Stimulated activated CD4-positive, alpha-beta T cell treated with anti-CD3 and anti-CD28 coated beads, TNF-alpha, amount 100 ng/mL, for 4 hours (primary cell): ENCODE results near the gene TMEM37.

Experiments used
- DNase-seq, 3 experiments: peaks; one replicate each; pipeline ENCODE4 v3.0.0-alpha.2; 2020; ENCODE audit warnings: low read depth in 3 of 3

TMEM37 gene

GRCh38 chr2:119433636-119434327 lies 2.1 kb downstream of the TMEM37 start:
- DNase-seq: no peak

- no peak for DNase-seq
These were observed 3.0 kb downstream of the TMEM37 start for GRCh38 chr2:119434664-119435063.

DNA sequence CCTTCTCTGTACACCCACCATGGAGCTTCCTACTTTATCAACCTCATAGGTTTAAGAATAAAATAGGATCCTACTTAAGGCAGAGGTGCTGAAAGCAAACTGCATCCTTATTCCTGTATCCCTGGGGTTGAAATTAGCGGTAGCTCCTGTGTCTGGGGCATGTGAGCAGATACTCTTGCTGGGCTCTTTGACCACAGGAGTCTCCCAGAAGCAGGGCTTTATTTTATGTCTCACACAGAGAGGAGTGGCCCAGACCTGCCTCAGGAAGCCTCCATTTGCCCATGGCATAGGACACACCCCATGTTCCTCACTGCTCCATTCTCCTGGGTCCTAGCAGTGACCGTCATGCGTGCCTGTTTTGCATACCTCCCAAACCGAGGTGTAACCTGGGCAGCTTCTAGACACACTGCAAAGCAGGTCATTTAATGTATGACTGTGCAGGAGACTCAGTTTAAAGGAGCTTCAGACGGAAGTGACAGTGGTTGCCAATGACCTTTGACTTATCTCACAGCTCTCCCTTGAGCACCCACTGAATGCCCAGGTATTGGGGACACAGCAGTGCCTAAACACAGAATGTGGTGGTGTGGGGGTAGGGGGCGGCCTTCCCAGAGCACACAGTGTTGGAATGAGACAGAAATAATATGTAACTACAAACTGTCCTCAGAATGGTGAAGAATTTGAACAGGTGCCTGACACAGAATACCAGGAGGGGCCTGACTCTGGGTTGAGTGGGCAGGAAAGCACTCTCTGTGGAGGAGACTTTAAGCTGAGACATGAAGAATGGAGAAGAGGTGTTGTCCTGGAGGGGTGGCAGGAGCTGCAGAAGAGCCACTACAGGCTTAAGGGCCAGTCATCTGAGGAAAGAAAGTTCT lies 3.7 kb downstream of the TMEM37 start:
- no peak for DNase-seq

- DNase-seq: no peak
These were observed 4.3 kb downstream of the TMEM37 start for GRCh38 chr2:119435953-119436297.

- no peak for DNase-seq
These were observed 5.5 kb downstream of the TMEM37 start for GRCh38 chr2:119436993-119437772.

DNA sequence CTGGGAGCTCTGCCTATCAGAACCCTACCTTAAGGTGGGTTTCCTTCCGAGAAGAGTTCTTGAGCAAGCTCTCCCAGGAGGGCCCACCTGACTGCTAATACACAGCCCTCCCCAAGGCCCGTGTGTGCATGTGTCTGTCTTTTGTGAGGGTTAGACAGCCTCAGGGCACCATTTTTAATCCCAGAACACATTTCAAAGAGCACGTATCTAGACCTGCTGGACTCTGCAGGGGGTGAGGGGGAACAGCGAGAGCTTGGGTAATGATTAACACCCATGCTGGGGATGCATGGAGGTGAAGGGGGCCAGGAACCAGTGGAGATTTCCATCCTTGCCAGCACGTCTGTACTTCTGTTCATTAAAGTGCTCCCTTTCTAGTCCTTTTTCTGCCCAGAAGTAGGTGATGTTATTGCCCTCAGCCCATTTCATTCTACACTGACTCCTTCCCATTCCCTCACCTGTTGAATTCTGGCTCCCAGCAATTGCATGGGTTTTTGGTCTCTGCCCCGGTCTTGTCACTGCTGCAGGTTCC lies 6.5 kb downstream of the TMEM37 start:
- DNase-seq: no peak

DNA sequence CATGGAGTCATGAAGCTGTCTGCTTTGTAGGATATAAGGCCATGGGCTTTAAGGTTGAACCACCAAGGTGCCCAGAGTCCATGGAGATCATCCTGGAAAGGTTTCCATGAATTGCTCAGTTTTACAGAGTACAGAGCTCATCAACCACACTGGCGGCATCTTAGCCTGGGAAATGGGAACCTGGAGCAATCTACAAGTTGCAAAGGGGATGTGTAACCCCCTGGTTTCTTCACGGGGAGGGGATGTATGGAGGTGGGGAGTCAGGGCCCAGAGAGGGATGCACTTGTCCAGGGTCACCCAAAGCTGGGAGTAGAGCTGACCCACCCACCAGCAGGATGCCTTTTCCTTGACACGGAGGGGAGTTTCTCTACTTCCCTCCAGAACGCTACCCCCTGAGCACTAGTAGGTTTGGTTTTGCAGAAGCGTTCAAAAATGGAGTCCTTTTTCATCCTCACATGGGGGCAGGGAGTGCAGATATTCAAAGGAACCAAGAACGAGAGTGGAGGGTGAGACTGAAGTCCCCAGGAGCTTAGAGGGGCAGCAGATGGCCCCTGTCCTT lies 7.2 kb downstream of the TMEM37 start:
- no peak for DNase-seq

GRCh38 chr2:119439574-119440500 lies 8.2 kb downstream of the TMEM37 start:
- DNase-seq: no peak

- DNase-seq: no peak
These were observed 8.8 kb downstream of the TMEM37 start for GRCh38 chr2:119440501-119440870.

- no peak for DNase-seq
These were observed 9.2 kb downstream of the TMEM37 start for GRCh38 chr2:119440873-119441272.

GRCh38 chr2:119441376-119442225 lies 9.9 kb downstream of the TMEM37 start:
- no peak for DNase-seq

DNA sequence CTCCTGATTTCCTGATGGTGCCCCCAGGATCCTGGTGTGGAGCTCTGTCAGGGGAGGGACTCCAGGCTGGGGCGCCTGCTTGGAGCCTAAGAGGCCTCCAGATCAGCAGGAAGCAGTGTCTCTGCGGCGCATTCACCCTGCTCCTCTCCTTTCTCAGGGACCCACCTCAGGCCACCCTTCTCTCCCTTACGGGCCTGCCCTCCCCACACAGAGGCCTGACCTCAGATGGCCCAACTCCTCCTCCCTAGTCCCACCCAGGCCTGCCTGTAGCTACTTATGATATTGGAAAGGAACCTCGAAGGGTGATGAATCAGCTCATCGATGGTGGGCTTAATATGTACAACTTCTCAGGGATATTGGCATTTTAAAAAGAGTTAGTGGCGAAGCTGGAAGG lies 10.6 kb downstream of the TMEM37 start:
- no peak for DNase-seq

- DNase-seq: no peak
These were observed 11.2 kb downstream of the TMEM37 start for GRCh38 chr2:119442850-119443249.

DNA sequence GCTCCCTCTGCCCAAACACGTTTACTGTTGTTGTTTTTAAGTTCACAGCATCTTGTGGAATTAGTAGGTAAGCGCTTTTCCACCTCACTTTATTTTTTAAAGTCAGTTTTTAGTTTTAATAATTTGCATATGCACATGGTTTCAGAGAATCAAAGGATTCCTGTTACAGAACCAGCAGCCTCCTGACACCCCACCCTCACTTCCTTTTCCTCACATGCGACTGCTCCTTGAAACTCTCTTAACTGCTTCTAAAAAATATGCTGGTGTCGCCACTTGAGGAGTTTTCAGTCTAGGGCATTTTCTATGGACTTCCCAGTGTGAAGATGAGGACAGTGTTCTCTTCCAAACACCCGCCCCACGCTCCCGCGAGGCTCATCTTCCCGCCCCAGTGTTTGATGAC lies 14.4 kb downstream of the TMEM37 start:
- no peak for DNase-seq

- no peak for DNase-seq
These were observed 16.9 kb downstream of the TMEM37 start for GRCh38 chr2:119448427-119449141.

- no peak for DNase-seq
These were observed 17.9 kb downstream of the TMEM37 start for GRCh38 chr2:119449521-119449920.

- no peak for DNase-seq
These were observed 19.8 kb downstream of the TMEM37 start for GRCh38 chr2:119451336-119452050.

GRCh38 chr2:119453972-119454593 lies 22.4 kb downstream of the TMEM37 start:
- DNase-seq: no peak
